ENCODE data around the gene PAX5.

The PAX5 gene

DNA sequence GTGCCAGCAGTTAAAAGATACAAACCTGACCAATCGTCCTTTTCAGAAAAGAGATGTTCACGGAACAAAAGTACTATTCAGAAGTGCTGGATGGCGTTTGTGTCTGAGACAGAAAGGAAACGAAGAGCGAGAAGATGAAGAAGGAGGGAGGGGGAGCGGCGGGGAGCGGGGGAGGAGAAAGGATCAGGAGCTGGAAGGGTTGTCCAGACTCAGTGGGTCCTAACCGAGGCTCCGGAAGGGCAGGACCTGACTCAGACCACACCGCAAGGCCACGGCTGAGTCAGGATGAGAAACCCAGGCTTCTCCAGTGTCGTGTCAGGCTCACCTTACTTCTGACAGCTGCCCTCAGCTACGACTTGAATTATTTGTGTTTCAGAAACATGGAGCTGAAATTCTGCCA lies 46.2 kb downstream of the PAX5 start:
- Histone ChIP-seq H3K9me3 (ENCODE audit: control insufficient read depth, low read length) (no peaks in the 10 kb centered on the region), H3K4me1 (ENCODE audit: control insufficient read depth, insufficient read depth, low read length, poor library complexity, severe bottlenecking) (peaks cover 6% of the 10 kb centered on the region), H3K4me3 (ENCODE audit: insufficient read depth, low read depth, low read length, poor library complexity, severe bottlenecking) (no peak overlapping the region), H3K36me3 (ENCODE audit: control insufficient read depth, insufficient read depth, low read length) (no peaks in the 10 kb centered on the region), H3K27me3 (replicated peaks; ENCODE audit: control insufficient read depth, insufficient read depth, low read length, poor library complexity, severe bottlenecking) (peaks cover 19% of the 10 kb centered on the region), H3K27ac (ENCODE audit: insufficient read depth, low read length, poor library complexity, severe bottlenecking) (no peak overlapping the region)
- DNase-seq = no peak

DNA sequence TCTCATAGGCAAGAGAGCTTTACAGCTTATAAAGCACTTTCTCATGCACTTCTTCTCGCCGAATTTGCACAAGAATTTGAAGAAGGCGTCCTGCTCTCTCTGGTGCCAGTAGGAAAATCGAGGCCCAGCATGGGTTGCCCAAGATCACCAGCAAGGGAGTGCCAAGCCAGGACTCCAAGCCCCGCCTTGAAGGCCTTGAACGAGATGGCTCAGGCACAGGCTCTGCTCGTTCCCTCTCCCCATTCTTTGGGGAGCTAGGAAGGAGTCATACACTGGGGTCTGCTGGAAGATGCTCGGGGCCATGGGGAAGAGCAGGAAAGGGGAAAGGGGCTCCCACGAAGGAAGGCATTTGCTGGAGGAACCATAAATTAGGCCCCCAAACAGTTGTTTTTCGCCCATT lies 46.7 kb downstream of the PAX5 start:
- Histone ChIP-seq H3K27me3 (replicated peaks; ENCODE audit: control insufficient read depth, insufficient read depth, low read length, poor library complexity, severe bottlenecking) (peaks cover 19% of the 10 kb centered on the region), H3K4me1 (ENCODE audit: control insufficient read depth, insufficient read depth, low read length, poor library complexity, severe bottlenecking) (peaks cover 6% of the 10 kb centered on the region), H3K36me3 (ENCODE audit: control insufficient read depth, insufficient read depth, low read length) (no peaks in the 10 kb centered on the region), H3K9me3 (ENCODE audit: control insufficient read depth, low read length) (no peaks in the 10 kb centered on the region), H3K4me3 (ENCODE audit: insufficient read depth, low read depth, low read length, poor library complexity, severe bottlenecking) (no peak overlapping the region), H3K27ac (ENCODE audit: insufficient read depth, low read length, poor library complexity, severe bottlenecking) (no peak overlapping the region)
- no peak for DNase-seq

DNA sequence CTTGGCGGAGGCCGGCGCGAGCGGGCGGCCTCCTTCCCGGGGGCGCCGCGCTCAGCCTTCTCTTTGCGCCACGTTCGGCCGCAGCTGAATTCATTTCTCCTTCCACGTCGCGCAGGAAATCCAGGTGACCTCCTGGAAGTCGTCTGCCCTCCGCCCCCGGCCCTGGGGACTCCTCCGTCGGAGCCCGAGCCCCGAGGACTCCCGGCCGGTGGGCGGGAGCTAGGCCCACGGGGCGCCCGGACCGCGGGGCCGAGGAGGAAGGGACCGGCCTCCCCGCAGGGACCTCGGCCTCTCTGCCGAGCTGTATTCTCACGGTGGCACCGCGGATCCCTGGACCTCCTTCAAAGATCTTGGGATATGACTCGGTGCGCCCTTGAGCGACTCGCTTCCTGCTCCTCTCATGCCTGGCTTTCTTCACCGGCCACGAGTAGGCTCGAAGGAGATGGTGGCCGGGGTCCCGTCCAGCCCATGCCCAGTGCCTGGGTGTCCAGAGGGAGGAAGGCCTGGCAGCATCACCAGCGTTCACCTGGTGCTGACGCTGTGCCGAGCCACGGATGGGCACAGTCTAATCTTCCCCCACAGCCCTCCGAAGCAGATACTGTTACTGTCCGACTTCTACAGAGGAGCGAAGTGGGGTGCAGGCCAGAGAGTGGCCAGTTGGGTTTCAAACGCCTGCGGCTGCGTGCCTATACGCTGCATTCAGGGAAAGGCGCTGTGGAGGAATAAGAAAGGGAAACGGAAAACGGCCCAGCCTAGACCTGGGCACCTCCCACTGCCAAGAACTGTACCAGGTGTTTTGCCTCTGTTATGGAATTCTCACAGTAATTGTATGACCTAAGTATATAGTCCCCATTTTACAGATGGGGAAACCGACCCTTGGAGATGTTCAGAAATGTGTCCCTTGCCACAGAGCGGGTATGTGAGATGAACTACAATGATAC lies 47.3 kb downstream of the PAX5 start:
- no peaks in the 10 kb centered on the region for H3K9me3 ChIP-seq (ENCODE audit: control insufficient read depth, low read length)
- DNase-seq = no peak
- no peak overlapping the region for H3K4me3 ChIP-seq (ENCODE audit: insufficient read depth, low read depth, low read length, poor library complexity, severe bottlenecking)
- H3K27me3 ChIP-seq (replicated peaks; ENCODE audit: control insufficient read depth, insufficient read depth, low read length, poor library complexity, severe bottlenecking) = peaks cover 19% of the 10 kb centered on the region
- H3K36me3 ChIP-seq (ENCODE audit: control insufficient read depth, insufficient read depth, low read length) = no peaks in the 10 kb centered on the region
- H3K4me1 ChIP-seq (ENCODE audit: control insufficient read depth, insufficient read depth, low read length, poor library complexity, severe bottlenecking) = peaks cover 6% of the 10 kb centered on the region
- no peak overlapping the region for H3K27ac ChIP-seq (ENCODE audit: insufficient read depth, low read length, poor library complexity, severe bottlenecking)

DNA sequence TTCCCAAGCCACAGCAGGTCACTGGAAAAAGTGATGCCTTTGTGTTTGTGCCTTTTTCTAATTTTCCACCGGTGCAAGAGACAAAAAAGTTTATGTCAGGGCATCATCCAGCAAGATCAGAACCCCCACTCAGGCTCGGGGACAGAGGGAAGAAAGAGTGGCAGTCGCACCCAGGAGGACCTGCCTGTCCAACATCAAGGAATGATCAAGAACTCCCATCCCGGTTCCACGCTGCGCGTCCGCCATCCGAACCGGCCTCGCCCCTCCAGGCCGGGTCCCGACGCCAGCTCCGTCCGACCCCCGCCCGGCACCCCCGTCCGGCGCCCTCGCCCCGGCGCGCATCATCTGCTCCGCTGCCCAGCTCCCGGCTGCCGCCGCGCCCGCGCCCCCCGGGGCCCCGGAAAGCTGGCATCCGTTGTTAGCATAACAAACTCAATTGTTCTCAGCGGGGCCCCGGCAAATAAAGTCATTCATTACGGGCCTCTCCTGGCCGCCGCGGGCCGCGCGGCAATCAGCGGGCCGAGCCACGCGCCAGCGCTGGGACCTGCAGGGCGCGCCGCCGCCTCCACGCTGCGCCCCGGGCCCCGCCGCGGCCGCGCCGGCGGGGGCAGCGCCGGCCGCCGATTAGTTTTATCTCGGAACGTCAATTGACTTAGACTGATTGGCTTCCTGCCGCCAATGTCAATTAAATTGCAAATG lies 48.1 kb downstream of the PAX5 start:
- Histone ChIP-seq H3K27ac (ENCODE audit: insufficient read depth, low read length, poor library complexity, severe bottlenecking) (no peak overlapping the region), H3K4me1 (ENCODE audit: control insufficient read depth, insufficient read depth, low read length, poor library complexity, severe bottlenecking) (peaks cover 6% of the 10 kb centered on the region), H3K4me3 (ENCODE audit: insufficient read depth, low read depth, low read length, poor library complexity, severe bottlenecking) (no peak overlapping the region), H3K27me3 (replicated peaks; ENCODE audit: control insufficient read depth, insufficient read depth, low read length, poor library complexity, severe bottlenecking) (peaks cover 22% of the 10 kb centered on the region), H3K36me3 (ENCODE audit: control insufficient read depth, insufficient read depth, low read length) (no peaks in the 10 kb centered on the region), H3K9me3 (ENCODE audit: control insufficient read depth, low read length) (no peaks in the 10 kb centered on the region)
- no peak for DNase-seq

DNA sequence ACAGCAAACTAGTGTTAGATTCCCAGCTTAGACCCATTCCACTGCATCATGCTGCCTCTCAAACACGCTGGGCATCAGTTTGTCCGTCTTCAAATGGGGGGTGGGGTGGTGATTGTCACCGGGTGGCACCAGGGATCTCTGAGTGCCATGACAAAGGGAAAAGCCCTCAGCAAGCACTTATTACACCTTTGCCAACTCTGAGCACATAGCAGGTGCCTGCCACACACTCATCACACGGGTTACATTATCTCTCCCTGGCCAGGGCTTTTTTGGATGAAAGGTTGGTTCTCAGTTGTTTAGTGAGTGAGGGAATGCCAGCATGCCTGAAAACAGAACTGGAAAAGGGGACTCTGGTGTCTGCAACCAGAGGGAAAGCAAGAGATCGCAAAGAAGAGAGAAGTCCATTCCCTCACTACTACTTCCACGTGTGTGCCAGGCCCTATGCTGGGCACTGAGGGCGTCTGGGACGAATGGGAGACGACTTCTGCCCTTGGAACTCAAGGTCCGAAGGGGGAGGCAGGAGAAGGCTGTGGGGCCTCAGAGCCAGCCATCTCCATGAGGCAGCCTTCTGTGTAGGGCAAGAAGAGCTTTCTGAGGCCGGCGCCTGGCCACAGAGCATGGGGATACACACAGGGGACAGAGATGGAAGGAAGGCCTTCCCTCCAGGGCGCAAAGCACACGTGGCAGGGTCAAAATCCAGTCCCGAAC lies 48.9 kb downstream of the PAX5 start:
- Histone ChIP-seq H3K36me3 (ENCODE audit: control insufficient read depth, insufficient read depth, low read length) (no peaks in the 10 kb centered on the region), H3K27ac (ENCODE audit: insufficient read depth, low read length, poor library complexity, severe bottlenecking) (no peak overlapping the region), H3K27me3 (replicated peaks; ENCODE audit: control insufficient read depth, insufficient read depth, low read length, poor library complexity, severe bottlenecking) (peaks cover 24% of the 10 kb centered on the region), H3K9me3 (ENCODE audit: control insufficient read depth, low read length) (no peaks in the 10 kb centered on the region), H3K4me3 (ENCODE audit: insufficient read depth, low read depth, low read length, poor library complexity, severe bottlenecking) (no peak overlapping the region), H3K4me1 (ENCODE audit: control insufficient read depth, insufficient read depth, low read length, poor library complexity, severe bottlenecking) (peaks cover 6% of the 10 kb centered on the region)
- no peak for DNase-seq

DNA sequence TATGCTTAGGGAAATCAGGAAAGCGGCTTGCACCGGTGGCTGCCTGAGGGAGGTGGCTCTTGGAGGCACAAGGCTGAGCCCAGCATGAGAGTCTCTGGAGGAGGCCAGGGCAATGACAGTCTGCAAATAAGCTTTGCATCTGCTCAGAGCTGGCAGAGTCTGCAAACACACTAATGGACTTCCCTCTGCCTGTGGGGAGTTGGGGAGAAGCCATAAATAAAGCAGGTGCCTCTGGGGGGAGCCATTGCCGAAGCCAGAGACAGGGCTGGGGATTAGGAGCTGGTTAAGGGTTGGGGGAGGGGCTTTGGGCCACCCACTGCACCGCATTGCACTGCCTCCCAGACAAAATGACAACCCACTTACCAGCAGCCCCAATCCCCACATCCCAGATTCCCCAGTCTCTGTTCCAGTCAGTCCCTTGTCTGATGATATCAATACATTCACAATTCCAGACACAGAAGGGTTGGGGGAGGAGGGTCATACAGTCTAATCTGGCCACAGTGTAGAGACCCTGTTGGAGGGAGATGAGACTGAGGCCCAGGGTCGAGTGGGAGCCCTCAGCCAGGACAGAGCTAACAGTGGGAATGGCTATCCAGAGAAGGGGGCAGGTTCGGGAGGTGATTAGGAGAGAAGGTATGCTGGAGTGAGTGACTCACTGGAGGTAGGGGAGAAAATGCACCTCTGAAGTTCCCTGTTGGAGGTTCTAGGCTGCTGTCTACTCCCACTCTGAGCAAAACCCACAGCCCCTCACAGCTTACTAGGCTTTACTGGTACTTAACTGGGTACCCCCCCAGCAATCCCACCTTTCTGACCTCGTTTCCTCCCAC lies 53.7 kb downstream of the PAX5 start:
- DNase-seq = no peak
- Histone ChIP-seq H3K27me3 (replicated peaks; ENCODE audit: control insufficient read depth, insufficient read depth, low read length, poor library complexity, severe bottlenecking) (peaks cover 12% of the 10 kb centered on the region), H3K4me3 (ENCODE audit: insufficient read depth, low read depth, low read length, poor library complexity, severe bottlenecking) (no peak overlapping the region), H3K9me3 (ENCODE audit: control insufficient read depth, low read length) (no peaks in the 10 kb centered on the region), H3K4me1 (ENCODE audit: control insufficient read depth, insufficient read depth, low read length, poor library complexity, severe bottlenecking) (no peaks in the 10 kb centered on the region), H3K27ac (ENCODE audit: insufficient read depth, low read length, poor library complexity, severe bottlenecking) (no peak overlapping the region), H3K36me3 (ENCODE audit: control insufficient read depth, insufficient read depth, low read length) (no peaks in the 10 kb centered on the region)

DNA sequence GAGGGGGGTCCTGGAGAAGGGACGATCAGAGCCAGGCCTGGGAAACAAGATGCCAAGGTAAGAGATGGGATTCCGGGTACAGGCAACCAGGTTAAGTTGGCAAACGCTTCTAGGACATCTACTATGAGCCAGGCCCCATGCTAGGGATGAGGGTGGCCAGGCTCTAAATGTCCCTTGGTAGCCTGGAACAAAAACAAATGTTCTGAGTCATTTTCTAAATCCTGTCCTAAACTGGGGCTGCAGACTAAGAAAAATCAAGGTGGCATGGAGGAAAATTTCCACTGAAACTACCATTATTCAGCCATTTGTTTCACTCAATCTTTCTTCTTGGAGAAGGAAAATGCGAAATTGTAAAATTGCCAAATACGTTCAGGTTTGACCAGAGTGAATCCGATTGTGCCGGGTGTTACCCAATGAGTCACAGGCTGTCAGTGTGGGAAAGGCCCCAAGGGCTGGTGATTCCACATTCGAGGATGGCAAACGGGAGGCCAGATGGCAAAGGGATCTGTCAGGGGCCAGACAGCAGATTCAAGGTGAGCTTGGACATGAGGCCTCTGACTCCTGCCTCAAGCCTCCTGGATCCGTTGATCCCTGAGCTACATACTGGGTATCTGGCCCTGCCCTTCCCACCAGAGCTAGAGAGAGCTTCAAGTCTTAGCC lies 57.6 kb downstream of the PAX5 start:
- H3K9me3 ChIP-seq (ENCODE audit: control insufficient read depth, low read length) = no peaks in the 10 kb centered on the region
- peaks cover 3% of the 10 kb centered on the region for H3K27me3 ChIP-seq (replicated peaks; ENCODE audit: control insufficient read depth, insufficient read depth, low read length, poor library complexity, severe bottlenecking)
- H3K36me3 ChIP-seq (ENCODE audit: control insufficient read depth, insufficient read depth, low read length) = no peaks in the 10 kb centered on the region
- no peak overlapping the region for H3K4me3 ChIP-seq (ENCODE audit: insufficient read depth, low read depth, low read length, poor library complexity, severe bottlenecking)
- no peaks in the 10 kb centered on the region for H3K4me1 ChIP-seq (ENCODE audit: control insufficient read depth, insufficient read depth, low read length, poor library complexity, severe bottlenecking)
- no peak overlapping the region for H3K27ac ChIP-seq (ENCODE audit: insufficient read depth, low read length, poor library complexity, severe bottlenecking)
- DNase-seq = no peak

DNA sequence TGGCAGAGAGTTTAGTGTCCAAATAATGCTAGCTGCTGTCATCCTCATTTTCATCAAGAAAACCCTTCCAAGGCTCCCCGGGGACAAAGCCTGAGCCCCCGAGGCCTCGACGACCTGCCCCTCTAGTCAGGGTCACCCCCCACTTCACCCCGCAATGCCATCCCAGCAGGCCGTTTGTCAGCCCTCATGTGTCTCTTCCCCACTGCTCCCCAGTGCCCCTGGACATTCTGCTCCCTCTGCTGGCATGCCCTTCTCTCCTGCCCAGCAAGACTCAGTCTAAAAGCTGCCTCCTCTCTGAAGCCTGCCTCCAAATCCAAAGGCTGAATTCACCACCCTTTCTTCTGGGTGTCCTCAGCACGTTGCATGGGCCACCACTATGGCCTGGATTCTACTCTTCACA lies 59.3 kb downstream of the PAX5 start:
- DNase-seq = no peak
- H3K27me3 ChIP-seq (replicated peaks; ENCODE audit: control insufficient read depth, insufficient read depth, low read length, poor library complexity, severe bottlenecking) = no peaks in the 10 kb centered on the region
- no peaks in the 10 kb centered on the region for H3K36me3 ChIP-seq (ENCODE audit: control insufficient read depth, insufficient read depth, low read length)
- H3K9me3 ChIP-seq (ENCODE audit: control insufficient read depth, low read length) = no peaks in the 10 kb centered on the region
- H3K4me3 ChIP-seq (ENCODE audit: insufficient read depth, low read depth, low read length, poor library complexity, severe bottlenecking) = no peak overlapping the region
- no peak overlapping the region for H3K27ac ChIP-seq (ENCODE audit: insufficient read depth, low read length, poor library complexity, severe bottlenecking)
- H3K4me1 ChIP-seq (ENCODE audit: control insufficient read depth, insufficient read depth, low read length, poor library complexity, severe bottlenecking) = no peaks in the 10 kb centered on the region

DNA sequence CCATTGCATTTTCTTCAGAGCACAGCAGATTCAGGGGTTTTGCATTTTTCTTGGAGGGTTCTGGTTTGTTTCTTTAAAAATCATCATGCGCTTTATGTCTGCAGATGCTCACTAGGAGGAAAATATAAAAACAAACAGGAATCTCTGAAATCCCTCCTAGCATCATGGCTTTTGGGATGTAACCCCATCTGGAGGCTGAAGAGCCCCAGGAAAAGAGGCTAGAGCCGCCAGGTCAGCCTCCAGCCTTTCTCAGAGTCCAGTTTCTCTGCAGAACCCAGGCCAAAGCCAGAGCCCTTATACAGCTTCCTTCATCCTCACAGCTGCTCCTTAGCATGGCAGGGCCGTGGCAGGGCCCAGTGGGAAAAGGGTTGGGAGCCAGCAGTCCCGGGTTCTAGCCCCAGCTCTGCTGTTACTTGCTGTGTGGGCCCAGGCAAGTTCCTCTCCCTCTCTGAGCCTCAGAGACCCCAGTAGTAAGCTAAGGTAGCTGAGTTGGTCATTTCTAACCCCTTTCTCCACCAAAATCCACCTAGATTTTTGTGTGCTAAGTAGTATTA lies 62.1 kb downstream of the PAX5 start:
- Histone ChIP-seq H3K27me3 (replicated peaks; ENCODE audit: control insufficient read depth, insufficient read depth, low read length, poor library complexity, severe bottlenecking) (no peaks in the 10 kb centered on the region), H3K4me3 (ENCODE audit: insufficient read depth, low read depth, low read length, poor library complexity, severe bottlenecking) (no peak overlapping the region), H3K36me3 (ENCODE audit: control insufficient read depth, insufficient read depth, low read length) (no peaks in the 10 kb centered on the region), H3K27ac (ENCODE audit: insufficient read depth, low read length, poor library complexity, severe bottlenecking) (no peak overlapping the region), H3K4me1 (ENCODE audit: control insufficient read depth, insufficient read depth, low read length, poor library complexity, severe bottlenecking) (no peaks in the 10 kb centered on the region), H3K9me3 (ENCODE audit: control insufficient read depth, low read length) (no peaks in the 10 kb centered on the region)
- DNase-seq = no peak

Measured in effector memory CD4-positive, alpha-beta T cell (primary cell).